Measurements from ENCODE around the gene HYAL2.

Gene HYAL2

DNA sequence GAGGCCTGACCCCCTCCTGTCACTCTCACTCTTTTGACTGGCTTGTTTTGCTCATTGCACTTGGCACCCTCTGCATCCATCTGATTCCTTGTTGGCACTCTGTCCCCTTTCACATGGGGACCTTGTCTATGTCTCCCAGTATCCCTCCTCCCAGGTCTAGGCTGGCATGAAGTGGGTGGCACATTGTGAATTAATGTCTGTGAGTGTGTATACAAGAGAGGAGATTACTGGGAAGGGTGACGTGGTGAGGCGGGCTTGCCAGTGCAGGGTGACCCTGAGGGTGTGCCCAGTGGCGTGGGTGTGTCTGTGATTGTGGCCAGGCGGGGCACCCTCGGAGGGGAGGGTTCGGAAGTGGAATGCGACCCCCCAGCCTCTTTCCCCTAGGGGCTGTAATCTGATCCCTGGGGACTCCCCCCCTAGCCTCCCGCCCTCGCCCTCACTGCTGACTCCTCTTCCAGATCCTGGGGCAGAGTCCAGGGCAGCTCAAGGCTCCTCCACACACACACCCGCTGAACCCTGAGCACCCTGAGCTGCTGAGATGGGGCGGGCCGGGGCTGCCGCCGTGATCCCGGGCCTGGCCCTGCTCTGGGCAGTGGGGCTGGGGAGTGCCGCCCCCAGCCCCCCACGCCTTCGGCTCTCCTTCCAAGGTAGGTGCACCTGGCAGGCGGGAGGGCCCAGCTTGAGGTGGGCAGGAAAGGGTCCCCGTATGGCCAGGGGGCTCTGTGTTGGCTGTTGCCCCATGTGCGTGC is 53.7 kb downstream of the HYAL2 start, which contains the start of gene SEMA3B:
Gene SEMA3B, plus strand, starts transcription at position 445 of the 749 bp plus-strand sequence. Its CDS starts 94 bp downstream, at position 539.
- no peak for DNase-seq

DNA sequence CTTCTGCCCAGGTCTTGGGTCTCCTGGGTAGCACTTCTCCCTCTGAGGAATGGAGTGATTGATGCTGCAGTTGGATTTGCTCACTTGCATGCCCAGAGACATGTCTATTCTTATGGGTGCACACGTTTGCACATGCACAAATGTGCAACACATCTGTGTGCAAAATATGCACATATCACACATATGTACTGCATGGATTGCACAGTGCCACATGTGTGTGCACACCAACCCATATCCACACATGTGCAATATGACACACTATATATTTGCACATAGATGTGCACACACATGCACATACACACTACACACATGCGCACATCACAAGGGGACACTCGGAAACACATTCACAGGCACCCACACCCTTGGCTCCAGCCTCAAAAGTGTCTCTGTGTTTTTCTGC is 54.3 kb downstream of the HYAL2 start:
- DNase-seq = no peak
